HG03095 (cell line): ENCODE data around the gene PROCA1.
"Not testable (repeated sequence)": the region's sequence is repeated elsewhere in the genome, so short reads cannot be mapped to it uniquely, and the experiment has no call there.

Experiments used
- ATAC-seq: cut with Tn5 transposase; IDR thresholded peaks from one replicate; pipeline ENCODE4 v1.9.1; 2021; ENCODE audit warnings: moderate library complexity; ENCODE audit not compliant: unreplicated experiment

The PROCA1 gene

DNA sequence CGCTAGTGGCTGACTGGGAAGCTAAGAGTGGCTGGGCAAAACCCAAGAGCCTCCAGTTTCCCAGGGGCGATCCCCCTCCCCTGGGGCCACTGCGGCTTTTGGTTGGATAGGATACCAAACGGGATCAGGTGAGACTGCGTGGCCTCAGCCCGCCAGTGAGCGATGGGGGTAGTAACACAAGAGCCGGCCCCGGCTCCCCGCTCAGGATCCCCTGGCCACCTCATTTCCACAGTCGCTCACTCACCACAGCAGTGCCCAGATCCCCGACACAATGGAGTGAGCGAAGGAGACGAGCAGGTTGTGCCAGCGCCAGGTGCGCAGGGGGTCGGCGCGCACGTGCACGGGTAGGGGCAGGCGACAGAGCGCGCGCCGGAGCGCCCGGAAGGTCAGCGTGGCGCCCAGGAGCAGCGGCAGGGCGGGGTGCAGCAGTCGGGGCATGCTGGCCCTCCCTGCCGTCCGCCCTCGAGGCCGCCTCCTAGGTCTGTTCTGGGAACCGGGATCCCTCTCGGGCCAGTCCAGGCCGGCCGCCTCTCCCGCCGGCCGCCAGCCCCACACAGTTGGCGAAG, 14.1 kb upstream of the PROCA1 start:
- ATAC-seq = no peak

DNA sequence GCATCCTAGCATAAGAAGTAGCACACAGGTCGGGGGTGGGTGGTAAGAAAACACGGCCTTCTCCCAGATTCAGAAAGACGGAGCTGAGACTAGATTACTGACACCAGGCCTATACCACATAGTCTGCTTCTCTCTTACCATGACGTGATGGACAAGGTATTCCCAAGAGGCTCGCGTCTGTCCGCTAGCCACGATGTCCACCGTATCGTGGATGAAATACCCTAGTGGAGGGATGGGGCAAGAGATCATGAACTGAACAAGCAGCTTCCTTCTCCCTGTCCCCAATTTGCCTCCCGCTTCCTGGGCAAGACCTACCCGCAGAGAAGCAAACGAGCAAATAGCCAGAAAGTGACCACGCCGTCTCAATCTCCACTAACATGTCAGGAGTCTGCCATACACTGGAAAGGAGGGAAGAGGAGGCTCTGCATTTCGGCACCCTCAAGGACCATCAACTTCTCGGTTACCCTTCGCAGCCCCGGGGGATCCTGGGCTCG, 13.5 kb upstream of the PROCA1 start:
- no peak for ATAC-seq

DNA sequence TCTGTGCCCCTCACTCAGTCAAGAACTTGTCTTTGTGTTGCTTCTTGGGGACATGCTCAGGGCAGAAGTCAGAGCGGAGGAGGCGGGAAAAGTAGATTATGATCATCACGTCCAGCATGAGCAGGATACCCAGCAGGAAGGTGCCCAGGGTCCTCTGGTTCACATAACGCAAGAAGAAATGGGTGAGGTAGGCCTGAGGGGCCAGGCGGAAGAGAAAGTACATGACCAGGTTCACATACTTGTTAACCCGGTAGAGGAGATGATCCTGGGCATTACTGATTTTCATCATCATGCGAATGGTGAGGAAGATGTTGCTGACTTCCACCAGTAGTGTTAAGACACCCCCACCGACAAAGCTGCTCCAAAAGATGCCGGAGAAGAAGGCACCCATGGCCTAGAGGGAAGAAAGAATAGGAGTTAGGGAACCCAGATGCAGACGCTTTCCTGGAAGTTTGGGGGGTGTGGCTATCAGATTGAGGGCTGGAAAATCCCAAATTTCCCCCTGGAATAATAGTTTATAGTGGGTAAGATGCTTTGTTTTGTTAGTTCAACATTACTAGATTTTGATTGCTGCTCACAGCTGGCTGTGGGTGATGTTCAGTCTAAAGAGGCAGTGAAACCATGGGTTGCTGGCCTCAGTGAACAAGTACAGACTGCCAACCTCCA, 12.9 kb upstream of the PROCA1 start:
- ATAC-seq = no peak

DNA sequence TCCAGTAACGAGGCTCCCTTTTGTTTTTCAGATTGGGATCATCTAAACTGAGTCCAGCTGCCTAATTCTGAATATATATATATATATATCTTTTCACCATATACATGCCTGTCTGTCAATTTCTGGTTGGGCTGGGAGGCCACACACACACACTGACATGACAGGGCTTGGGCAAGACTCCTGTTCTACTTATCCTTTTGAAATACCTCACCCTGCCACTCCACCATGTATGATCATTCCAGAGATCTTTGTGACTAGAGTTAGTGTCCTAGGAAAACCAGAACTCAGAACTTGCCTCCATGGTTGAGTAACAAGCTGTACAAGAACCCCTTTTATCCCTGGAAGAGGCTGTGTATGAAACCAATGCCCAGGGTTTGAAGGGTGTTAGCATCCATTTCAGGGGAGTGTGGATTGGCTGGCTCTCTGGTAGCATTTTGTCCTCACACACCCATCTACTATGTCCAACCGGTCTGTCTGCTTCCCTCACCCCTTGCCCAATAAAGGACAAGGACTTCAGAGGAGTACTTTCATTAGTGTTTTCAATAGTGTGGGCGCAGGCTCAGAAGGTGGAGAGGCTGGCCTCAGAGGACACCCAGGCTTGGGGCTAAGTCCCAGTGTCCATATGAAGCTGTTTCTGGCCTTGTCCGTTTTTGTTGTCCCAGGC, 12.3 kb upstream of the PROCA1 start:
- not testable (repeated sequence) for ATAC-seq

DNA sequence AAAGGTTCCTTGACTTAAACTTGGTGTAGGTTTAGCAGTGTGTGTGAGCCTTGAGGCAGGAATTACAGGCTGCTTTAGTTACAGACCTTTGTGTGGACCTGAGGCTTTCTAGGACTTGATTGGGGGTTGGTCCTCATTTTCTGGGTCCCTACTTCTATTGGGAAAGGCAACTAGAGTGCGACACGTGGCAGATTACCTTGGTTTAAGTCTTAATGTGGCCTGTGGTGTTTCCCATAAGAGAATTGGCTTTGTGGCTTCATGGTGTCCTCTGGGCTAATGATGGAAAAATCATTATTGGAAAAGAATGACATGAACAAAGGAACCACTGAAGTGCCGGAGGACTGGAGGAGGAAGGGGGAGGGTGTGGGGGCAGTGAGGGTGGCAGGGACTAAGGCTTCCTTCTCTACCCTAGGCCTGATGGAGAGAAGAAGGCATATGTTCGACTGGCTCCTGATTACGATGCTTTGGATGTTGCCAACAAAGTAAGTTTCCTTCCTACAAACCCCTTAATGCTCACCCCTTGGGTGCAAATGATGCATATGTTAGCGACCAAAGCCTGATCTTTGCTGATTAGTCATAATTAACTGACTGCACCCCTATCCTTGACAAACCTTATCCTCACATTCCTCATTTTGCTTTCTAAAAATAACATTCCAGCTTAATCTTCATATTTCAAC, 11.6 kb upstream of the PROCA1 start:
- no peak for ATAC-seq

DNA sequence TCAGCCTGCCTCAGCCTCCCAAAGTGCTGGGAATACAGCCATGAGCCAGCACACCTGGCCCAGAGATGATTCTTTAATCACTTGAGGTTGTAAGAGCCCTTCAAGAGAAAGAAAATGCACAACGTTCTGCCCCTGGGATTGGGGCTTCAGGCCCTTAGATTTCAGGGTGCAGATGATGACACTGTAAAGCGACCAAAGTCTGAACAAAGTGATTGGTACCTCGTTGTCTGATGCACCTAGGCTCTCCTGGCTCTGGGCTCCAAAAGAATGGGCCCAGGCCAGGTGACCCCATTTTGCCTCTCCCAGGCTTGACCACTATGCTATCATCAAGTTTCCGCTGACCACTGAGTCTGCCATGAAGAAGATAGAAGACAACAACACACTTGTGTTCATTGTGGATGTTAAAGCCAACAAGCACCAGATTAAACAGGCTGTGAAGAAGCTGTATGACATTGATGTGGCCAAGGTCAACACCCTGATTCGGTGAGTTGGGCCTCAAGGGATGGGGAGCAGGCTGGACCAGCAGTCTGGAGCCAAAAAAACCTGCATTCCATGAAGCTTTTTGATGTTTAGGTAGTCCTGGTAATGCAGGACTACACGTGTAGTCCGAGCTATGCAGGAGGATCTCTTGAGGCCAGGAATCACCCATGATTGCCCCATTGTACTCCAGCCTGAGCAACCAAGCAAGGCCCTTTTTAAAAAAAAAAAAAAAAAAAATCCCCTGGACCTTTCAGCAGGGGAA, 10.9 kb upstream of the PROCA1 start:
- ATAC-seq = no peak

DNA sequence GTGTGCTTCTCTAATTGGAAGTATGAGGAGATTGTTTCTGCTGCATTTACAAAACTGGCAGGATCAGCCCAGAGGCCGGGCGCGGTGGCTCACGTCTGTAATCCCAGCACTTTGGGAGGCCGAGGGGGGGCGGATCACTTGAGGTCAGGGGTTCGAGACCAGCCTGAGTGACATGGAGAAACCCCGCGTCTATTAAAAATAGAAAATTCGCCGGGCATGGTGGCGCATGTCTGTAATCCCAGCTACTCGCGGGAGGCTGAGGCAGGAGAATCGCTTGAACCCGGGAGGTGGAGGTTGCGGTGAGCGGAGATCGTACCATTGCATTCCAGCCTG, 9.3 kb upstream of the PROCA1 start:
- not testable (repeated sequence) for ATAC-seq

DNA sequence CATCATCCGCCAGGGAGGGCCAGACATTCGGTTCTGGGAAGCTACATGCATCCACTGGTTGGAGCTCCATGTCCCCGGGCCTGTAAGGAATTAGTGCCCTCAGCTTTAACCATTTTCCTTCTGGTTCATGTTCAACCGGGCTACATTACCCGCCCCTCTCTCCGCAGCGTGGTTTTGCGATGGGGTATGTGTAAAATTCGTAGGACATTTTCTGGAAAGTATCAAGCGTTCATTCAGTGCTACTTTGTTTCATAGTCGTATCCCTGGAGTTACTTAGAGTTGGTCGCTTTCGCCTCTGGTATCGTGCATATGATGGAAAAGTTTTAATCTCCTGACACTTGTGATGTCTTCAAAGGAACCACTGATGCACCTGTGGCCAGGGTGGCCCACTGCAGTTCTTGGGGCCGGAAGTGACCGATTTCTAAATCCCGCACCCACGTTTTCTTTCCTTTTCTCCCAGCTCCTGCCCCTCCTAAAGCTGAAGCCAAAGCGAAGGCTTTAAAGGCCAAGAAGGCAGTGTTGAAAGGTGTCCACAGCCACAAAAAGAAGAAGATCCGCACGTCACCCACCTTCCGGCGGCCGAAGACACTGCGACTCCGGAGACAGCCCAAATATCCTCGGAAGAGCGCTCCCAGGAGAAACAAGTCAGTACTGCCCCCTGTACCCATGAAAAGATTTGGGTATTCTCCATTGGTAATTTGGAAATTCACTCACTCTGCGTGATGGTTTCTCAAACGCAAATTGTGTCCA, 8.7 kb upstream of the PROCA1 start:
- ATAC-seq = no peak

DNA sequence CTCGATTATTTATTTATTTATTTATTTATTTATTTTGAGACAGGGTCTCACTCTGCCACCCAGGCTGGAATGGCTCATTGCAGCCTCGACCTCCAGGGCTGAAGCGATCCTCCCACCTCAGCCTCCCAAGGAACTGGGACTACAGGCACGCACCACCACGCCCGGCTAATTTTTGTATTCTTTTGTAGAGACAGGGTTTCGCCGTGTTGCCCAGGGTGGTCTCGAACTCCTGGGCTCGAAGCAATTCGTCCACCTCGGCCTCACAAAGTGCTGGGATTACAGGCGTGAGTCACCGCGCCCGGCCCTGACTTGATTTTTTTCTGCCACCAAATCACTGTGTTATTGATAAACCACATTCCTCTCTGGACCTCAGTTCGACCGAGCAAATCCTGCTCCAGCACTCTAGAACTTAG, 7.3 kb upstream of the PROCA1 start:
- no peak for ATAC-seq

DNA sequence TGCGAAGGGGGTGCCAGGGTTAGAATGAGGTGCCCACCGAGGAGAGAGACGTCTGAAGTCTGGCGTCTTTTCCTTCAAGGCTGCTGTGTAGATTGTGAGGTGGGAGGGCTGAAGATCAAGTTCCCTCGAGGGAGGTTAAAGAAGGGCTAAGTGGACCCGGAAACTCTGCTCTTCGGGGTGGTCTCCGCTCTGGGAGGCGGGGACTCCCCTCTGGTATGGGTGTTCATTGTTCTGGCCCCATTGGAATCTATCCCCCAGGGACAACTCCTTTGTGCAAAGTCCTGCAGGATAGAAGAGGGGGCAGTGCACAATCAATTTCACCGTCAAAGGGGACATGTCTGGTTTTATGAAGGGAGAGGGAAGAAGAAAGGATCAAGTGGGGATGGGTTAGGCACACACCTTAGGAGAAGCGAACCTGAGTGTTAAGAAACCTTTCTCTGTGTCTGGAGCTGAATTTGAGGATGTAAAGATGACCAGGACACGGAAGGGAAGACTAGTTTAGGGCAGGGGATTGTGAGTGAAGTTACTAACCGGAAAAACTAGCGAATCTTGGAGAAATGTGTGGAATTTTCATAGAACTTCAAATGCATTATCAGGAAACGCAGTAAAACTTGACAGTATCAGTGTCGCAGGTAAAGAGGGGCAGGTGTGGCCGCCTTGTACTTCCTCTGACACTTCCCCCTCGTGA, 6.8 kb upstream of the PROCA1 start:
- no peak for ATAC-seq

DNA sequence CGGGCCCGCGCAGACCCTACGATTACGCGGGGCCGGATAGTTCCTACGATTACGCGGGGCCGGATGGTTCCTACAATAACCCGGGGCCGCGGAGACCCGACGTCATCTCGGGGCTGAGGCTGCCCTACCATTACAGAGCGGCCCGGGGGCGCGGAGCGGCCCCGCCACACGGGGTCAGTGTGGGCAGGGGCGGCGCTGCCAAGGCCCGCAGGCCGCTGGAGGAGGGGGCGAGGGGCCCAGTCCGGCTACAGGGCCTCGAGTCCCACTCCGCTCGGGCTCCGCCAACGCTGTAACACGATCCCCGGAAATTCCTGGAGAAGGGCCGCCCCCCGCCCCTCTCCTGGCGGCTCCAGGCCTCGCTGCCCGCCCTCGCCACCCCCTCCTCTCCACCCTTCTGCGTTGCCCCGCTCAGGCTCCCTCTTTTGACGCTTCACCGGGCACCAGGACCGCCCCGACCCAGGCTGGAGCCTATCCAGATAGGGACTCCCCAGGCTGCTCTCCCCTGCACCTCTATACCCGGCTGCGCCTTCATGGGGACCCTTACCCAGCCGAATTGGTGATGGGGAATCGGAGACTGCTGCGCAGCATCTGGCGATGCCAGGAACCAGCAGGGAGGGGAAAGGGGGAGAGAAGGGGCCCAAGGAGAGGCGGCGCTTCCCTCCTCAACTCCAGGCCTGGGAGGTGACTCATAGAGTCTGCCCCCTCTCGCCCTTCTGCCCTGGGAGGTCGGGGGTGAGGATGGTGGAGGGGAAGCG, 6.1 kb upstream of the PROCA1 start, which contains the start of gene RAB34:
Gene RAB34, minus strand, starts transcription at position 291 of the 755 bp plus-strand sequence. CDS start 602 bp downstream, outside the sequence.
- ATAC-seq = no peak

DNA sequence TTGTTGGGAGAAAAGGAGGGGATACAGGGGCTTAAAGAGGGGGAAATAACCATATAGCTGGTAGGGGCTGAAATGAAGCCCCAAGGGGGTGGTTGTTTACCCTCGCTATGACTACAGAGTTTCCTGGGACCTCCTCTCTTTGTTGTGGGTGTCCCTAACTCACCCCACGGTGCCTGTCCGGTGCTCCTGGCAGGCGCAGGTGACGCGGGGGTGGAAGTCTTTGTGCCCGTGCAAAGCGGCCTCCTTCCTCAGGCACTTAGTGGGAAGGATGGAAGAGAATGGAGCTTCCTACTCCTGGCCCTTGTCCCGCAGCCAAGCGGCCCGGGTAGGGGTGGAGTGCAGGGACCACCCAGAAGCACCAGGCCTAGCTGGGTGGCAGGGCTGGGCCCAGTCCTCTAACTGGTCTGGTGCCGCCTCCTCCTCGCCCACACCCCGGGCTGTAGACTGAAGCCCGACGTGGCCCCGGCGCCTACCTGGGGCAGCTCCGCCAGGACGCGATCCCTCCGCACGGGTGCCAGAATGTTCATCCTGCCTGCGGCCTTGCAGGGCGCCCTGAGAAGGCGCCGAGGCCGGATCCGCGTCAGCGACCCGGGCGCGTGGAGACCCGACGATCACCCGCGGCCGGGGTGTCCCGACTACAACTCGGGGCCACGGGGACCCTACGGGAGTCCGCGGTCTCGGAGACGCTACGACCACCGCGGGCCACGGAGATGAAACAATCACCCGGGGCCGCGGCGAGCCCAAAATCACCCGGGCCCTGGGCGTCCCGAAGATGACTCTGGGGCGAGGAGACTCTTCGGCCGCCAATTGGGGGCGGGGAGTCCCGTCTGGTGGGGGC, 5.3 kb upstream of the PROCA1 start:
- no peak for ATAC-seq

DNA sequence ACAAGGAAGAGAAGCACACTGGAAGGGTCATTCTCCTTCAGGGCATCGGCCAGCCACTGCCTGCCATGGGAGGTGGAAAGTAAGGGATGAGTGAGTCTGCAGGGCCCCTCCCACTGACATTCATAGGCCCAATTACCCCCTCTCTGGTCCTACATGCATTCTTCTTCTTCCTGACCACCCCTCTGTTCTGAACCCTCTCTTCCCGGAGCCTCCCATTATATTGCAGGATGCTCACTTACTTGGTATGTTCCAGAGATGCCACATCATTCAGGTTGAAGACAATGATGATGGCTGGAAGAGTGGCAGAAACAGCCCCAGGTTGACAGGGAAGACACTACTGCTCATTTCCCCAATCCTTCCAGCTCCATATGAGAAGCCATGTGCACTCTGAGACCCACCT, 3.5 kb upstream of the PROCA1 start:
- ATAC-seq = no peak

DNA sequence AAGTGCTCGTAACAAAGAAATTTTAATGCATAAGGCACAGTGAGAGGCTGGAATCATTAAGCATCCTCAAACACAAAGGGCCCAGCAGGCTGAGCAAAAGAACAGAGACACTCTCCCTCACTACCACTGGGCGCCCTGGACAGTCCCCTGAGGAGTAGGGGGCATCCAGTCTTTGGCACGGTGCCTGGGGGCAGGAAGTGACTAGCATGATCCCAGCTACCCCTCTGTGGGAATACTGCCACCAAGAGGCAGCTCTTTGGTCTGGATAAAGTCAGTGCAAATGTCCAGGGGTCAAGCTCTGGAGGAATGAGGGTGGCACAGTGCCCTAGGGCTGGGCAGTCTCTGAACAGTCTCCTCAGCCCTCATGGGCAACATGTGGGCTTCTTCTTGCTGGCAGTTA, 2.6 kb upstream of the PROCA1 start:
- ATAC-seq = no peak

DNA sequence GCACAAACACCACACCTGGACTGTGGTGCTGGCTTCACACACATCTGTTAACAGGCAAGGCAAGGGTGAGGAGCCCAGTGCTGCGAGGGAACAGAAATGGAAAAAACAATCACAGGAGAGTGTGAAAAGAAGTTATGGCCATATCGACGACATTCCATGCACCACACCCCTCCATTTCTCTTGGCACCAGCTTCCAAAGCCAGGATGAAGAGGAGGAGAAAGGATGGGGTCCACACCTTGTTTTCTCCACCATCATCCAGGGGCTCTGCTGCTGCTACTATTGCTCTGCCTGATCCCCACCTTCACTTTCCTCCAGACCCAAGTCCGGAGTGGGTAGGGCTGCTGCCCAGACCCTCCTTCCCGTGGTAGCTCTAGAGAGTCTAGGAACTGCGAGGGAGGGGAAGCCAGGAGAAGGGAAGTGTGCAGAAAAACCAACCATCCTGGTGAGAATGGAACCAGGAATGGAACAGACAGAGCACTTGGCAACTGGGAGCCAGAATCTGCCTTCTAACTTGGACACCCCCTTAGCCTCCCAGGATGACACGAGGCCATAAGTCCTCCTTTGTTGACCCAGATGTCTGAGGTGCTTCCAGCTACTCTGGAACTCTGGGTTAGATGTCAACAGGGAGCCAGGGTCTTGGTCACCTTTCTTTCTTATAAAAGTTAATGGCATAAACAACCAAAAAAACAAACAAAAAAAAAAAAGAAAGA, 1.2 kb upstream of the PROCA1 start:
- ATAC-seq = no peak

DNA sequence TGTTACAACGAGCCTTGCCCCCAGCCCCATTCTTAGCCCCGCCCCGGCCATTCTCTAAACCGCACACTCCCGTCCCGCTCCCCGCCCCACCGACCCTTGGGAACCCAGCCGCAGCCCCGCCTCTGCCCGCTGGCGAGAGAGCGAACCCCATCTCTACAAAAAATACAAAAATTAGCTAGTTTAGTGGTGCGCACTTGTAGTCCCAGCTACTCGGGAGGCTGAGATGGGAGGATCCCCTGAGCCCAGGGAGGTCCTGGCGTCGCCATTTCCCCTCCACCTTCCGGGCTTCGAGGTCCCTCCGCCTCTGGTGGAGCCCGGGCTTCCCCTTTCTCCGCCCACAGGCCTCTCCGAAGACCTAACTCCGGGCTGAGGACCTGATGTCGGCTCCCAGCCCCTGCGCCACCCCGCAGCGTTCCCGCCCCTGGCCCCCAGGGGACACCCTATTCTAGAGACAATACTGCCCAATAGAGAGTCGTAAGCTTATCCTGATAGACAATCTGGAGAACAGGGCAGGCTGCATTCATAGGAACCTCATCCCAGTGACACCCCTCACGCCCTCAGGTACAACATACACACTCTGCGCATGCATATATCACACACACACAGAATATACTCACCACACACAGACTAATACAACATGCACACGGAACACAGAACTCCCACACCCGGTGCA, 480 bp upstream of the PROCA1 start:
- no peak for ATAC-seq
